GM18517 (cell line): ENCODE measurements around the gene EGLN2.
"Not testable (repeated sequence)": the region's sequence is repeated elsewhere in the genome, so short reads cannot be mapped to it uniquely, and the experiment has no call there.

Experiments
- ATAC-seq: cut with Tn5 transposase; IDR thresholded peaks from one replicate; pipeline ENCODE4 v1.9.1; 2021; ENCODE audit warnings: mild to moderate bottlenecking, moderate library complexity; ENCODE audit not compliant: unreplicated experiment

EGLN2 gene

DNA sequence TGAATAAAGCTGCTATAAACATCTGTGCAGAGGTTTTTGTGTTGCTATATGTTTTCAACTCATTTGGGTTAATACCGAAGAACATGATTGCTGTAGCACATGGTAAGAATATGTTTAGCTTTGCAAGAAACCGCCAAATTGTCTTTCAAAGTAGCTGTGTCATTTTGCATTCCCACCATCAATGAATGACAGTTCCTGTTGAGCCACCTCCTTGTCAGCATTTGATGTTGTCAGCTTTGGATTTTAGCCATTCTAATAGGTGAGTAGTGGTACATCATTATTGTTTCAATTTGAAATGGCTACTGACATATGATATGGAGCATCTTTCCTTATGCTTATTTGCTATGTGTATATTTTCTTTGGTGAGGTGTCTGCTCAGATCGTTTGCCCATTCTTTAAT lies 43.0 kb downstream of the EGLN2 start:
- not testable (repeated sequence) for ATAC-seq

DNA sequence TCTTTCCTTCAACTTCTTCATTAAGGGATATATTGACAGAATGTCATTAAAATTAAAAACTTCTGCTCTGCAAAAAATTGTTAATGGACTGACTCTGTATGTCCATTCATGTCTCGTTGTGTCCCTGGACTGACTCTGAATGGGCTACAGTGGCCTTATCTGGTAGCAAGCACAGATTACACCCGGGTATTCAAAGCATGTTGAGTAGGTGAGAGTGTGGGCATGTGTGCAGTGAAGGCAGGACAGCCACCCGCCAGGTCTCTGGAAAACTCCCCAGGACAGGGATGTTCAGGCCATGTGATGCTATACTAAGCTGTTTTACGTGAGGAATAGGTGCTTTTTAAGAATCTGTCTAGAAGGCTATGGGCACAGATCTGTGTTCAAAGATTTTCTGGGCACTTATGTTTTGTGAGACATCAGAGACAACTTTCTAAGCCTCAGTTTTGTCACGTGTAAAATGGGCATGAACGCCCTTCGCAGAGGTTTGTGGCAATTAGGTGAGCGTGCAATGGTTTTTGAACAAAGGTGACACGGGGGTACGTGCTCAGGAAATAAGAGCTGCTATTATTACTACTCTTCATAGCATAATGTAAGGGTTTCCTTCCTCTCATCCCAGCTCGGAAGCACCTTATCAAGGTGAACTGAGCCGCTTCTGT lies 44.1 kb downstream of the EGLN2 start:
- ATAC-seq, result not testable (repeated sequence)

DNA sequence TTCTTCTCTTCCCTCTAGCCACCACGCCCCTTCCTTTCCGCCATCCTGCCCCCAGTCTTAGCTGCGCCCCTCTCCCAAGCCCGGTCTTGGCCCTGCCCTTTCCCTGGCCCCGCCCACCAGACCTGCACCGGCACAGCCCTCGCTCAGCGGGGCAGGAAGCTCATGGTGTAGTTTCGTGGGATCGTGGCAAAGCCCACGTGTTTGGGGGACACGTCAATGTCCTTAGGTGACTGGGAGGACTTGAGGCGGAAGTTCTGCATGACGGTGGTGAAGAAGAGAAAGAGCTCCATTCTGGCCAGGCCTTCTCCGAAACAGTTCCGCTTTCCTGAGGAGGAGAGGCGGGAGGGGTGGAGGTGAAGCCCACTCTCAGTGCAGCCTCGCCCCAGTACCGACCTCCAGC lies 44.7 kb downstream of the EGLN2 start:
- not testable (repeated sequence) for ATAC-seq

DNA sequence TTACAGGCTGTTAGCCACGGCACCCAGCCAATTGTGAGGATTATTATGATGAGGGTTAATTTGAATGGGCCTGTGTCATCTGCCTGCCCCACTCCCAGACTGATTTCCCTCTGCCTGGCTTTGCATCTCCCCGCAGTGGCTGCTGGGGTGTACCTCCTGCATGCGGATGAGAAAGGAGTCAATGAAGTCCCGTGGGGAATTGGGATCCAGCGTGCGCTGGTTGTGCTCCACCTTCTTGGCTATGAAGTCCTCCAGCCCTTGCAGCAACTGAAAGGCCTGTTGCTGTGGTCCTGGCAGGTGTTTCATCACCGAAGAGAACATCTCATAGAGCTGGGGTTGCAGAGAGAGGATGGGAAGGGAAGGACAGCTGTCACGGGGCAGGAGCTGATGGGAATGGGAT lies 47.7 kb downstream of the EGLN2 start:
- ATAC-seq, result not testable (repeated sequence)

GRCh38 chr19:40850277-40850676 lies 51.3 kb downstream of the EGLN2 start, which contains the start of gene CYP2A6:
TSS of gene CYP2A6 (minus strand) at chr19:40850447. CDS start at chr19:40850426, 21 bp downstream.
- not testable (repeated sequence) for ATAC-seq

DNA sequence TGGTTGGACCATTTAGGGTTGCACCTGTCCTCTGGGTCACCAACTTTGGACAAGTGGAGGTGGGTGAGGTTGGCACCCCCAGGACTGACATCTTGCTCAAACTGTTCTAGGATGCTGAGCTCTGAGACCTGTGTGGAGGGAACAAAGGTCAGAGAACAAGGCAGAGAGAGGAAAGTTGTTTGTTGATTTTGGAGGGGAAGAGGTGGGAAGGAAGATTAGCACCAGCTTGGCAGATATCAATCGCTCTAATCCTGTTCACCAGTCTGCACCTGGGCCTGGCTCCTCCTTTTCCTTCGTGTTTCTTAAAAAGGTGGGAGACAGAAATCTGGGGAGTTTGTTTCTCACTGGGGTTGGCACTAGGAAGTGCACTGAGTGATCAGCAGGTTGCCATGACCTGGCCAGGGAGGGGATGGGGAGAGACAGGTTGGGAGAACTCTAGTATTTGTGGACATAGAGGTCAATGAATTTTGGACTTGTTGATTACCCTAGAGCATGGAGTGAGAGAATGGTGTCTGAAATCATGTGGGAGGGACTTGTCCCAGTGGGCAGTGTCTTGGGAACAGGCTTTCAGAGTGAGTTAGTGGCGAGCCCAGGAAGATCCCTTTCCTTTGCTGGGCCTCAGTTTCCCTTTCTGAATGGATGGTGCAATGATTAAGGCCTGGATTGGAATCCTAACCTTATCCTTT lies 53.6 kb downstream of the EGLN2 start:
- not testable (repeated sequence) for ATAC-seq
